ENCODE measurements around the gene TRIB2. TPM values are rescaled to one million over a fixed set of nuclear protein-coding genes. Genes with fewer than 3 reads are reported as not detected.

TRIB2 gene
- total and polyA plus RNA-seq, 2 of the 13 experiments (the other 11 are each of a cell fraction or from before 2014, with no cell fraction given), result 1.1 to 2.3 TPM

GRCh38 chr2:12704378-12704777 is 12.4 kb upstream of the TRIB2 start (continued):
- TF ChIP-seq AHDC1 (CRISPR knock-in tag; IDR thresholded peaks at IDR 0.05; ENCODE audit: borderline replicate concordance) (no peak), AHR (CRISPR knock-in tag; IDR thresholded peaks at IDR 0.05) (no peak), PHB2 (IDR thresholded peaks at IDR 0.05; ENCODE audit: partially characterized antibody) (no peak), SPEN (CRISPR knock-in tag; IDR thresholded peaks at IDR 0.05; ENCODE audit: low read depth) (no peak), PBX3 (CRISPR knock-in tag; IDR thresholded peaks at IDR 0.05; ENCODE audit: borderline replicate concordance) (no peak), HNRNPH1 (optimal IDR thresholded peaks at IDR 0.05; ENCODE audit: low read depth, low read length) (no peak), PCBP1 (IDR thresholded peaks at IDR 0.05; ENCODE audit: borderline replicate concordance, low read depth, low read length) (no peak), AKNA (CRISPR knock-in tag; IDR thresholded peaks at IDR 0.05; ENCODE audit: borderline replicate concordance) (no peak), ZBTB49 (CRISPR knock-in tag; IDR thresholded peaks at IDR 0.05; ENCODE audit: borderline replicate concordance) (no peak), SOX5 (CRISPR knock-in tag; IDR thresholded peaks at IDR 0.05; ENCODE audit: borderline replicate concordance) (no peak)
